GM23338 (cell line): ENCODE results near the gene KYNU. TPM values are rescaled to one million over a fixed set of nuclear protein-coding genes. Genes with fewer than 3 reads are reported as not detected.

Experiments used
- ATAC-seq: fragments of 200-7000 bp; cut with Tn5 transposase; 3 replicates; pipeline ENCODE4 v1.9.1; 2020
- DNase-seq: peaks from one replicate; pipeline ENCODE4 v3.0.0-alpha.2; 2015; ENCODE audit warnings: low spot score
- H2AFZ ChIP-seq: fragments of 200-600 bp; sonication (generic); 2 replicates; pipeline ENCODE4 v1.8.0; 2016; ENCODE audit warnings: antibody characterized with exemption, mild to moderate bottlenecking, moderate library complexity
- H3F3A ChIP-seq: fragments of 200-600 bp; sonication (generic); replicated peaks from 2 replicates; pipeline ENCODE4 v1.8.0; 2017; ENCODE audit warnings: antibody characterized with exemption, mixed run types, low read depth
- H3K27ac ChIP-seq: fragments of 200-600 bp; sonication (generic); 2 replicates; pipeline ENCODE4 v1.6.1; 2016; ENCODE audit warnings: low read depth
- H3K27me3 ChIP-seq: fragments of 200-600 bp; sonication (generic); 2 replicates; pipeline ENCODE4 v1.8.0; 2016; ENCODE audit warnings: mild to moderate bottlenecking, mixed run types, moderate library complexity; ENCODE audit not compliant: insufficient read depth
- H3K36me3 ChIP-seq: fragments of 200-600 bp; sonication (generic); 2 replicates; pipeline ENCODE4 v1.8.0; 2016; ENCODE audit warnings: mild to moderate bottlenecking; ENCODE audit not compliant: insufficient read depth
- H3K4me1 ChIP-seq: fragments of 200-600 bp; sonication (generic); 2 replicates; pipeline ENCODE4 v1.8.0; 2016; ENCODE audit warnings: mild to moderate bottlenecking, moderate library complexity; ENCODE audit not compliant: insufficient read depth
- H3K4me2 ChIP-seq: fragments of 200-600 bp; sonication (generic); 2 replicates; pipeline ENCODE4 v1.7.1; 2017; ENCODE audit warnings: mixed run types
- H3K4me3 ChIP-seq: fragments of 200-600 bp; sonication (generic); 2 replicates; pipeline ENCODE4 v1.6.1; 2016; ENCODE audit warnings: mixed run types
- H3K79me2 ChIP-seq: fragments of 200-600 bp; sonication (generic); replicated peaks from 2 replicates; pipeline ENCODE4 v1.8.0; 2017; ENCODE audit warnings: mild to moderate bottlenecking; ENCODE audit not compliant: insufficient read depth
- H3K9me2 ChIP-seq: fragments of 200-600 bp; sonication (generic); 2 replicates; pipeline ENCODE4 v1.8.0; 2017; ENCODE audit not compliant: insufficient read depth
- H4K20me1 ChIP-seq: fragments of 200-600 bp; sonication (generic); replicated peaks from 2 replicates; pipeline ENCODE4 v1.8.0; 2017; ENCODE audit warnings: mild to moderate bottlenecking; ENCODE audit not compliant: insufficient read depth
- H3K27ac Mint-ChIP-seq: 2 replicates; pipeline ENCODE4 v1.8.0; 2020; ENCODE audit warnings: inconsistent platforms, mild to moderate bottlenecking, moderate library complexity, mixed read lengths
- H3K27me3 Mint-ChIP-seq: 3 replicates; pipeline ENCODE4 v1.8.0; 2022; ENCODE audit warnings: low read depth, mild to moderate bottlenecking, moderate library complexity, mixed read lengths, inconsistent platforms; ENCODE audit not compliant: insufficient read depth, poor library complexity
- H3K36me3 Mint-ChIP-seq: 3 replicates; pipeline ENCODE4 v1.8.0; 2021; ENCODE audit warnings: low read depth, mild to moderate bottlenecking, inconsistent platforms, moderate library complexity, mixed read lengths
- H3K4me1 Mint-ChIP-seq: 3 replicates; pipeline ENCODE4 v1.8.0; 2020; ENCODE audit warnings: mild to moderate bottlenecking, inconsistent platforms, mixed read lengths
- H3K4me3 Mint-ChIP-seq: 3 replicates; pipeline ENCODE4 v1.8.0; 2021; ENCODE audit warnings: moderate library complexity, mild to moderate bottlenecking, inconsistent platforms, mixed read lengths
- H3K9me3 Mint-ChIP-seq: 3 replicates; pipeline ENCODE4 v1.8.0; 2020; ENCODE audit warnings: moderate library complexity, mild to moderate bottlenecking, inconsistent platforms, mixed read lengths
- CREB1 ChIP-seq: fragments of 250-450 bp; sonication (Bioruptor Pico); IDR thresholded peaks from 2 replicates; pipeline ENCODE4 v1.5.0; 2020; ENCODE audit warnings: low read depth, mild to moderate bottlenecking, moderate library complexity
- CTCF ChIP-seq, 2 experiments: fragments of 200-600 bp in 1 of 2; sonication (generic) in 1 of 2; conservative IDR thresholded peaks; 2 replicates each; pipeline versions ENCODE4 v1.5.1 to v1.6.1; 2016 to 2017; ENCODE audit warnings: antibody characterized with exemption in 2 of 2, low read depth in 2 of 2, mild to moderate bottlenecking in 2 of 2, moderate library complexity in 1 of 2
- ETS1 ChIP-seq: IDR thresholded peaks from 2 replicates; pipeline ENCODE4 v1.6.1; 2016; ENCODE audit warnings: antibody characterized with exemption
- EZH2 ChIP-seq: fragments of 200-600 bp; sonication (generic); IDR thresholded peaks from one replicate; pipeline ENCODE4 v1.8.0; 2017; ENCODE audit warnings: antibody characterized with exemption, mild to moderate bottlenecking, low read depth; ENCODE audit not compliant: unreplicated experiment
- EZH2phosphoT487 ChIP-seq: fragments of 200-600 bp; sonication (generic); IDR thresholded peaks from one replicate; pipeline ENCODE4 v1.8.1; 2018; ENCODE audit warnings: antibody characterized with exemption; ENCODE audit not compliant: unreplicated experiment
- JUNB ChIP-seq: IDR thresholded peaks from one replicate; pipeline ENCODE4 v1.6.1; 2016; ENCODE audit warnings: antibody characterized with exemption; ENCODE audit not compliant: unreplicated experiment
- NANOG ChIP-seq: IDR thresholded peaks from 2 replicates; pipeline ENCODE4 v1.6.1; 2016; ENCODE audit warnings: antibody characterized with exemption, borderline replicate concordance
- POLR2AphosphoS5 ChIP-seq: IDR thresholded peaks from 2 replicates; pipeline ENCODE4 v1.6.1; 2016; ENCODE audit warnings: antibody characterized with exemption, low read depth
- REST ChIP-seq: IDR thresholded peaks from one replicate; pipeline ENCODE4 v1.6.1; 2018; ENCODE audit warnings: antibody characterized with exemption; ENCODE audit not compliant: unreplicated experiment
- STAT1 ChIP-seq: IDR thresholded peaks from one replicate; pipeline ENCODE4 v1.6.1; 2016; ENCODE audit warnings: antibody characterized with exemption; ENCODE audit not compliant: unreplicated experiment
- ZNF114 ChIP-seq: fragments of 250-450 bp; sonication (Bioruptor Pico); IDR thresholded peaks from 2 replicates; pipeline ENCODE4 v1.5.0; 2020; ENCODE audit warnings: mild to moderate bottlenecking, moderate library complexity
- ZNF331 ChIP-seq: fragments of 250-450 bp; sonication (Bioruptor Pico); IDR thresholded peaks from 2 replicates; pipeline ENCODE4 v1.5.0; 2020; ENCODE audit warnings: low read depth, mild to moderate bottlenecking, moderate library complexity
- ZNF462 ChIP-seq: fragments of 250-450 bp; sonication (Bioruptor Pico); IDR thresholded peaks from 2 replicates; pipeline ENCODE4 v1.5.0; 2020; ENCODE audit warnings: mild to moderate bottlenecking, moderate library complexity
- polyA plus RNA-seq: library from polyadenylated mRNA; unstranded; fragments of >200 nt; fragmentation: Nextera tagmentation; extraction: Ambion mirVana; gene quantifications from 2 replicates; pipeline ENCODE4 v1.2.1, GENCODE V29; 2016
- total RNA-seq: library from RNA; depleted of rRNA; stranded (reverse); fragments of >200 nt; shearing (Covaris generic); gene quantifications from 2 replicates; pipeline ENCODE4 v1.2.3, GENCODE V29; 2014

Gene KYNU
- total and polyA plus RNA-seq, 2 experiments from 2014 or later: 0.03 to 0.21 TPM

GRCh38 chr2:143070704-143071103, 193.2 kb downstream of the KYNU start:
- H3K9me2 ChIP-seq: no peaks in the 10 kb centered on the region; the same call in none of the 2 replicates
- H3K4me2 ChIP-seq: no peak overlapping the region
- Mint-ChIP-seq H3K9me3 (peaks cover 18% of the 10 kb centered on the region), H3K27me3 (no peaks in the 10 kb centered on the region), H3K4me3 (no peak overlapping the region), H3K4me1 (no peaks in the 10 kb centered on the region), H3K36me3 (peaks cover 8% of the 10 kb centered on the region; the same call in 2 of the 3 replicates), H3K27ac (no peak overlapping the region)
- H3K27ac ChIP-seq: no peak overlapping the region
- no peaks in the 10 kb centered on the region; the same call in 1 of the 2 replicates for H3K36me3 ChIP-seq
- H3F3A ChIP-seq: no peaks in the 10 kb centered on the region
- no peaks in the 10 kb centered on the region for H4K20me1 ChIP-seq
- no peak overlapping the region for H3K4me3 ChIP-seq
- ATAC-seq (no peak), DNase-seq (no peak)
- no peaks in the 10 kb centered on the region for H3K27me3 ChIP-seq
- H2AFZ ChIP-seq: no peak overlapping the region
- TF ChIP-seq STAT1 (no peak), EZH2 (no peak), REST (no peak), CREB1 (CRISPR knock-in tag) (no peak), NANOG (no peak), EZH2phosphoT487 (no peak), JUNB (no peak), CTCF (conservative IDR thresholded peaks at IDR 0.05; ENCODE audit: low read depth in 2 of 2) (no peak), ZNF331 (CRISPR knock-in tag) (no peak), ETS1 (no peak), ZNF462 (CRISPR knock-in tag) (no peak), POLR2AphosphoS5 (no peak), ZNF114 (CRISPR knock-in tag) (no peak)
- no peaks in the 10 kb centered on the region for H3K79me2 ChIP-seq
- no peaks in the 10 kb centered on the region for H3K4me1 ChIP-seq
